OCI-LY1 (cell line): ENCODE data around the gene P3R3URF.

Experiments used
- EZH2 ChIP-seq: fragments of 200-600 bp; sonication (generic), shearing (Covaris generic); IDR thresholded peaks from 2 replicates; pipeline ENCODE4 v1.8.0; 2017; ENCODE audit warnings: borderline replicate concordance, mixed run types, mild to moderate bottlenecking, antibody characterized with exemption, low read length, moderate library complexity, mixed read lengths
- TF ChIP-seq, protein P1 (sequence below): fragments of 200-600 bp; sonication (generic), shearing (Covaris generic); IDR thresholded peaks from 2 replicates; pipeline ENCODE4 v1.5.1; 2017; ENCODE audit warnings: mild to moderate bottlenecking, antibody characterized with exemption, low read length, moderate library complexity, mixed read lengths

DNA sequence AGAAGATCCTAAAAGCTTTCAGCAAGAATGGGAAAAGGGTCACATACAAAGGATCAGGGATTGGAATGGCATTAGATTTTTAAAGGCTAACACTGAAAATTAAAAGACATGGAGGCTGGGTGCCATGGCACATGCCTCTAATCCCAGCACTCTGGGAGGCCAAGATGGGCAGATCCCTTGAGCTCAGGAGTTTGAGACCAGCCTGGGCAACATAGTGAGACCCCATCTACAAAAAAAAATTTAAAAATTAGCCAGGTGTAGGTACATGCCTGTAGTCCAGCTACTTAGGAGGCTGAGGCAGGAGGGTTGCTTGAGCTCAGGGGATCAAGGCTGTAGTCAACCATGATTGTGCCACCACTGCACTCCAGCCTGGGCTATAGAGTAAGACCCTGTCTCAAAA is 39.2 kb upstream of the P3R3URF start:
- TF ChIP-seq, protein P1, sequence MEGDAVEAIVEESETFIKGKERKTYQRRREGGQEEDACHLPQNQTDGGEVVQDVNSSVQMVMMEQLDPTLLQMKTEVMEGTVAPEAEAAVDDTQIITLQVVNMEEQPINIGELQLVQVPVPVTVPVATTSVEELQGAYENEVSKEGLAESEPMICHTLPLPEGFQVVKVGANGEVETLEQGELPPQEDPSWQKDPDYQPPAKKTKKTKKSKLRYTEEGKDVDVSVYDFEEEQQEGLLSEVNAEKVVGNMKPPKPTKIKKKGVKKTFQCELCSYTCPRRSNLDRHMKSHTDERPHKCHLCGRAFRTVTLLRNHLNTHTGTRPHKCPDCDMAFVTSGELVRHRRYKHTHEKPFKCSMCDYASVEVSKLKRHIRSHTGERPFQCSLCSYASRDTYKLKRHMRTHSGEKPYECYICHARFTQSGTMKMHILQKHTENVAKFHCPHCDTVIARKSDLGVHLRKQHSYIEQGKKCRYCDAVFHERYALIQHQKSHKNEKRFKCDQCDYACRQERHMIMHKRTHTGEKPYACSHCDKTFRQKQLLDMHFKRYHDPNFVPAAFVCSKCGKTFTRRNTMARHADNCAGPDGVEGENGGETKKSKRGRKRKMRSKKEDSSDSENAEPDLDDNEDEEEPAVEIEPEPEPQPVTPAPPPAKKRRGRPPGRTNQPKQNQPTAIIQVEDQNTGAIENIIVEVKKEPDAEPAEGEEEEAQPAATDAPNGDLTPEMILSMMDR, result no peak
- TF ChIP-seq EZH2, result no peak
